SKM-1 treated with dmso at 0.1 percent for 144 hours (cell line): ENCODE measurements around the gene CUEDC1.
"Not testable (repeated sequence)": the region's sequence is repeated elsewhere in the genome, so short reads cannot be mapped to it uniquely, and the experiment has no call there.

Source experiments
- DNase-seq: peaks from one replicate; lab custom pipeline; 2025; ENCODE audit not compliant: unreplicated experiment; lab: John Stamatoyannopoulos, UW

The CUEDC1 gene

GRCh38 chr17:57985675-57985974 is 30.4 kb upstream of the CUEDC1 start:
- DNase-seq = no peak

GRCh38 chr17:57984936-57985674 is 29.9 kb upstream of the CUEDC1 start:
- no peak for DNase-seq

- no peak for DNase-seq
These were observed 29.2 kb upstream of the CUEDC1 start for GRCh38 chr17:57984261-57984890.

GRCh38 chr17:57983446-57983845 is 28.2 kb upstream of the CUEDC1 start:
- DNase-seq = no peak

GRCh38 chr17:57982452-57983170 is 27.4 kb upstream of the CUEDC1 start:
- DNase-seq = no peak

GRCh38 chr17:57980522-57980921 is 25.3 kb upstream of the CUEDC1 start:
- DNase-seq = no peak

- DNase-seq = no peak
These were observed 23.9 kb upstream of the CUEDC1 start for GRCh38 chr17:57979076-57979475.

GRCh38 chr17:57976594-57976993 is 21.4 kb upstream of the CUEDC1 start:
- DNase-seq = no peak

- no peak for DNase-seq
These were observed 19.8 kb upstream of the CUEDC1 start for GRCh38 chr17:57975044-57975443.

- DNase-seq = not testable (repeated sequence)
These were observed 19.0 kb upstream of the CUEDC1 start for GRCh38 chr17:57974053-57974824.

GRCh38 chr17:57972151-57972550 is 16.9 kb upstream of the CUEDC1 start:
- no peak for DNase-seq

- no peak for DNase-seq
These were observed 16.4 kb upstream of the CUEDC1 start for GRCh38 chr17:57971572-57971971.

- DNase-seq = no peak
These were observed 15.5 kb upstream of the CUEDC1 start for GRCh38 chr17:57970710-57971109.

GRCh38 chr17:57968456-57968855 is 13.2 kb upstream of the CUEDC1 start:
- DNase-seq = no peak

GRCh38 chr17:57966875-57967274 is 11.7 kb upstream of the CUEDC1 start:
- no peak for DNase-seq

- DNase-seq = no peak
These were observed 11.0 kb upstream of the CUEDC1 start for GRCh38 chr17:57966246-57966645.

GRCh38 chr17:57965521-57966160 is 10.4 kb upstream of the CUEDC1 start:
- DNase-seq = no peak

GRCh38 chr17:57963149-57963511 is 7.9 kb upstream of the CUEDC1 start:
- DNase-seq = no peak

GRCh38 chr17:57962279-57963148 is 7.3 kb upstream of the CUEDC1 start:
- DNase-seq = no peak

GRCh38 chr17:57959929-57960328 is 4.7 kb upstream of the CUEDC1 start:
- no peak for DNase-seq
